GM19193 (cell line): Measurements from ENCODE around the gene RAX2.

Experiments
- POLR2A ChIP-seq: IDR thresholded peaks from 4 replicates; pipeline ENCODE4 v1.6.1; 2011; ENCODE audit not compliant: insufficient read depth, insufficient read length; ENCODE audit errors: extremely low read depth

Gene RAX2

DNA sequence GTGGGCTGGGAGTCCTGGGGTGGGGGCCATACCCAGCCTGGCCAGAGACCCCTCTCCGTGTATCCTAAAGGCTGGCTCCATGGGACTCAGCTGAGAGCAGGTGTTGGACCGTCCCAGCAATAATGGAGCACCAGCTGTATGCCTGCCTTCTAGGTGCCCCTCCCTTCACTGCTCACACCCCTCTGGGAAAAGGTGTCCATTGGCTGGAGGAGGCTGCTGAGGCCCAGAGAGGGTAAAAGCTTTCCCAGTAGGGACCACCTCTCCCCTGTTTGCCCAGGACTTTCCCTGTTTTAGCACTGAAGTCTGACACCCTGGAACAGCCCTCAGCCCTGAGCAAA lies 3.3 kb upstream of the RAX2 start:
- no peak for TF ChIP-seq POLR2A

DNA sequence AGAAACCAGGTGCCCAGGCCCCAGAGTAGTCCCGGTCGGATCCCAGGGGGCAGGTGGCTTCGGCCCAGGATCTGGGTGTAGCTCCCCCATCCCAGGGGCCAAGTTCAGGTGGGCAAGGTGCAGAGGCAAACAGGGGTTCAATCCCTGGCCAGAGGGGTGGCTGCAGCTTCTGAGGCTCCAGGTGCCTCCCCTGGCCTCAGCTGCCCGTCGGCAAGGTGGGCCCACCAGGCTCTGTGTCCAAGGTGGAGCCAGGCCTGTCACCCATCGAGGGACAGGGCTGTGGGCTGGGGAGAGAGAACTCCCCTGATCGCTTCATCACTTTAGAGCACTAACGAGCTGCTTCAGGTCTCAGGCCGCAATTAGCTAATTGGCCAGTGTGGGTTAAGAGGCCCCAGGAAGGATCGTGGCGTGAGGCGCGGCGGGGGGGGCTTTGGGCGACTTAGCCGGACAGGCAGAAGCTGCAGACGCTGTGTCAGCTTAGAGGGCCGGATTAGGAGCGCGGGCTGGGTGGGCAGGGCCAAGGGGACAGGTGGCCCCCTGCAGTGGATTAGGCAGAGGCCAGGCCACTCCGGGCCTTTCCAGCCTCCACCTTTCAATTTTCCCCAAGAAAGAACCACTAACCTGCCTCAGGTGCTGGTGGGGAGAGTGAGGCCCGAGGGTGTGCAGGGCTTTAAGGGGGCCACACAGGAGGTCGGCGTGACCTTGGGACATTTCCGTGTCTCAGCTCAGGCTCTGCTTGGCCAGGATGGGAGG lies 2.8 kb upstream of the RAX2 start:
- no peak for TF ChIP-seq POLR2A

DNA sequence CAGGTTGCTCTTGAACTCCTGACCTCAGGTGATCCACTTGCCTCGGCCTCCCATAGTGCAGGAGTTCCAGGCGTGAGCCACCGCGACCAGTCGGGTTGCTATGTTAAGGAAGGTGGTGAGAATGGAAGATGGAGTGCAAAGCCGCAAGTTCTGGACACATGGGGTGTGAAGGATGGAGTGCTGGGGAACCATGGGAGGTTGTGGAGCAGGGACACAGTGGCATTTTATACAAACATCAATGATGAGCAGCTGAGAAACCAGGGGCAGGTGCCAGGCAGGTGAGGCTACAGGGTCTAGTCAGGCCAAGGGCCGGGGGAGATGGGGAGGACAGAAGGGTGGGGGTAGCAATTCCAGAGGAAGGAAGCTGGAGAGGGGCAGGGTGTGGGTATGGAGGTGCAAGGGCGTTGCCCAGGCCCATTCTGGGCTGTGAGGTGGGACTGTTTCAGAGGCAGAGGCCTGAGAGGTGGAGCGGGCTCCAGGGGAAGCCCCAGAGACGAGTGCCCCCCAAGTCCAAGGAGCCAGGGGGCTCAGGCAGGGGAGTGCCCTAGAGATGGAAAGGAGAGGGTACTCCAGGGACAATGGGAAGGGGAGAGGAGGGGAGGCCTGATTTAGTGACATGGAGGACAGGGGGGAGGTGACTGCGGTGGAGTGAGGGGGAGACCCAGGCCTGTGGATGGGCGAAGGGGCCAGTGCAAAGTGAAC lies 1.9 kb upstream of the RAX2 start:
- no peak for TF ChIP-seq POLR2A

DNA sequence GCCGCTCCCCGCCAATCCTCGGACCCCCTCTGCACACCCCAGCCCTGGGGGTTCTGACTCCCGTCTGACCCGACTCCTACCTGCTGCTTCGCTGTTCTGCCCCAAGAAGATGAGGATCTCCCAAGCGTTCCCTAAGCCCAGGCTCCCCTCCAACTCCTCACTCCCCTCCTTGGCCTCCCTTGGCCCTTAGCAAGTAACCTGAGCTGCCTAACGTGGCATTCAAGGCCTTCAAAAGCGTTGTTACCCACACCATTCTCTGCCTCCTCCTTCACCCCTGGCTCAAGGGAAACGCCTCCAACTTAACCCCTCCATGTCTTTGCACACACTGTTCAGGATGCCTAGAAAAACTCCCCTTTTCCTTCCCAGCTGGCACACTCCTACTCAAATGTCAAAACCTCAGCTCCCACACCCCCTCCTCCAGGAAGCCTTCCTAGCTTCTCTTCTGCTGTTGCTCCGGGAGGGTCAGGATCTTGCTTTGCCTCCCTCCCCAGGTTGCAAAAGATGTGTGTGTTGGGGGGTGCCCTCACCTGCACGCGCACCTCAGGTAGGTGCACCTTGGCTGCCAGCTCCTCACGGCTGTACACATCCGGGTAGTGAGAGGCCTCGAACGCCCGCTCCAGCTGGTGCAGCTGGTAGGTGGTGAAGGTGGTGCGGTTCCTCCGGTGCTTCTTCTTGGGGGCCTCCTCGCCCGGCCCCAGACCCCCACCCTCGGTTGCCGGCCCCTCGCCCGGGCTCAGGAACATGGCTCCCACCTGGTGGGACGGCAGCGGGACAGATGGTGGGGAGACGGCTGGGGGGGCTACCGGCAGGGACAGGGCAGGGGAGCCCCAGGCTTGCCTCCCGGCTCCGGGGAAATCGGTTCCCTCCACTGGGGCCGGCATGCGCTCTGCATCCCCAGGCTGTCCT lies 775 bp downstream of the RAX2 start:
- no peak for TF ChIP-seq POLR2A

DNA sequence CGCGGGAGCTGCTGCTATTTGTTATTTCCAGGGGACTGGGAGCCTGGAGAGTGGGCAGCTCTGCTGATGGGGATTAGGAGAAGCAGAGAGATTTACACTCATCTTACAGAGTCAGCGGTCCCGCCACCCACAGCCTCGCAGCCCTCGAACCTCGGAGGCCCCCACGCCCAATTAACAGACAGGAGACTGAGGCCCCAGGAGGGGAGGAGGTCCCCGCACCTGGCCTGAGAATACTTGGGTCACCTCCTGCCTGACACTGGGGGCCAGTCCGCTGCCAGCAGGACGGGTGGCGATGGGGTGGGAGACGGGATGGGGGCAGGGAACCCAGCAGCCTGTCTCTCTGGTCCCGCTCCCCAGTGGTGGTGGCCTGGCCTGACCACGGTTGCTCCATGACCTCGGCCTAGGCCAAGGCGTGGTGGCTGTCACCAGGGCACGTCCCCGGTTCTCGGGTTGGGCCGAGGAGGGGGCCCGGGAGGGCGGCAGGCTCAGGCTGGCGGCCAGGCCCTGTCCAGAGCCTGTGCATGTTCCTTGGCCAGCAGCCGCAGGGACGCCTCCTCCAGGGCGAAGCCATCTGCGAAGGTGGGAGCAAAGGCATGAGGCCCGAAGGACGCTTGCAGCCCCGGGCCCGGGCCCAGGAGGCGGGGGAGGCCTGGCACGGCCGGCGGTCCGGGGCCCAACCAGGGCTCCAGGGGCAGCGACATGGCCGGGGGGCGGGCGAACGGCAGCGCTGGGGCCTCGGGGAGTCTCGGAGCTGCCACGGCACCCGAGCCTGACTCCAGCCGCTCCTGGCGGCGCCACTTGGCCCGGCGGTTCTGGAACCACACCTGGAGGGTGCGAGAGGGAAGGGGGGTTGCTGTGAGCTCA lies 1.7 kb downstream of the RAX2 start:
- no peak for TF ChIP-seq POLR2A

DNA sequence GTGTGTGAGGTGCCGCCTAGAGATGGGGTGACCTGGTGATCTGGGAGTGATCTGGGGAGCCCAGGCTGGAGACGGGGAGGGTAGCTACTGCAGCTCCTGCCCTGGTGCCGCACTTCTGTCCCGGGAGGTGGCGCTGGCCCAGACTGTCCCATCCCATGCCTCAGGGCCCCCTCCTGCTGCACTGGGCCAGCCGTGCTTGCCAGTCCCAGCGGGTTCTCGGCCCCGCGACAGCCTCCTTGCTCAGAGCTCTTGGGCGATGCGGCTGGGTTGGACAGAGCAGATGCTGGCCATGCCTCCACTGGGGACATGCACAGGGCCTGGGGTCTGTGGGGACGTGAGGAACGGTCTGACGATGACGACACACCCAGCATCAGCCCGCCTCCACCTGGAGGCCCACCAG lies 2.5 kb downstream of the RAX2 start:
- no peak for TF ChIP-seq POLR2A

DNA sequence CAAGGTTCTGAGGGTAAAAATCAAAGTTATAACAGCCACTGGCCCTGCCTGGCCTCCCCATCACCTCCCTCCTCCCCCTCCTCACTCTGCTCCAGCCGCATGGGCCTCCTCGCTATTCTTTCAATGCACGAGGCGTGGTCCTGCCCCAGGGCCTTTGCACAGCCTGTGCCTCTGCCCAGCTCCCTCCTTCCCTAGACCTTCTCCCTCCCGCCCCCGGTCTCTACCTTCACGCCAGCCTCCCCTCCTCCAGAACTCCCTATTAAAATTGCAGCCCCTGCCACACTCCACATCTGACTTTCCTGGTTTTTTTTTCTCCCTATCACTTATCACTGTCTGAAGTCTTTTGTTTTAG lies 3.3 kb downstream of the RAX2 start:
- TF ChIP-seq POLR2A, result no peak

DNA sequence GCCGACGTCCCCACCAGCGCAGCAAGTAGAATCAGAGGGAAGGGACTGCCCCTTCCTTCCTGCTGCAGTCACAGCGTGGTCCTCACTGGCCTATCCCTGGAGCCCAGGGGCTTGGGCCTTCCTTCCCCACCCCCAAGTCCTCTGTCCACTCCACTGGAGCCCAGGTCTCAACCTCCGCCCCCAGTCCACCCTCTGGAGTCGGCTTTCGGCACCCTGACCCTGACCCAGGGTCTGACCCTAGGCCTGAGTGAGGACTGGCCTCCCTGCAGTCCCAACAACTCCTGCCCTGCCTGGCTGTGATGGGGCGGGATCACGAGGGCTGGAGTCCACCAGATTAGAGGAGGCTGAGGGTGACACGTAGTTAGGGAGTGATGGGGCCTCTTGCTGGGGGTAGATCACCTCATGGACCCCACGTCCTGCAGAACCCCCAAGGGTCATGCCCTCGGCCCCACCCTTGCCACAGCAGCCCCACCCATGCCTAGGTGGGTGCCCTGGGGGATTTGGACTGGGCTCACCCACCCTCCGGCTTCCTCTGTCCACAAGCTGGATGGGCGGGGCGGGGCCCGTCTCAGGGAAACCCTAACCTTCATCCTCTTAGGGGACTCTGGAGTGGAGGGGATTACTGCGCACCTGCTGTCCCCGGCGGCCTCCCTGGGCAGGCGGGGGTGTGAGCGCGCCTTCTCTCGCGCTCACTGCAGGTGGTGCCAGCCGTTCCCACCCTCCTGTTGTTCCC lies 3.8 kb downstream of the RAX2 start:
- TF ChIP-seq POLR2A, result no peak

DNA sequence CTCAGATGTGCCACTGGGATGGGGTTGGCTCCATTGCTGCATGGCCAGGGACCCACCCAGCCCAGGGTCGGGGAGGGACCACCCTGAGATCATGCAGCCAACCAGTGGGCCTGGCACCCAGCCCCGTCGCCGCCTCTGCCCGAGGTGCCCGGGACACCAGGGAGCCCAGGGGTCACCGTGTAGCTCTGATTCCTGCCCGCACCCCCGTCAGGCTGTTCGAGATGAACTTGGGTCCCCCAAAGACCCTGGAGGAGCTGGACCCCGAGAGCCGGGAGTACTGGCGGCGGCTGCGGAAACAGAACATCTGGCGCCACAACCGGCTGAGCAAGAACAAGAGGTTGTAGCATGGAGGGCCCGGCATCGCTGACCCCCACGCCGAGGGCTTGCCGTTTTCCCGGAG lies 5.0 kb downstream of the RAX2 start:
- no peak for TF ChIP-seq POLR2A

DNA sequence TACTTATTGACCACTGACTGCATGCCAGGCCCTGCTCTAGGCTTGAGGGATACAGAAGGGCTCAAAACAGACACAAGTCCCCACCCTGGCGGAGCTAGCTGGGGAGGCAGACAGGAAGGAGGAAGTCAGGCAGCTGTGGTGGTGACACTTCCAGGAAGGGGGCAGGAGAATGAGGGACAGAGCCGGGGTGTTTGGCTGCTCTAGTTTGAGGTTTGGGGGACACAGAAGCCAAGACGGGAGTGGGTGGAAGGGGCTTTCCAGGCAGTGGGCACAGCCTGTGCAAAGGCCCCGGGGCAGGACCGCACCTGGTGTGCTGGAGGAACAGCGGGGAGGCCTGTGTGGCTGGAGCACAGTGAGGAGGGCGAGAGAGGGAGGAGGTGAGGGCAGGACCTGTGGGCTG lies 5.5 kb downstream of the RAX2 start:
- TF ChIP-seq POLR2A, result no peak

DNA sequence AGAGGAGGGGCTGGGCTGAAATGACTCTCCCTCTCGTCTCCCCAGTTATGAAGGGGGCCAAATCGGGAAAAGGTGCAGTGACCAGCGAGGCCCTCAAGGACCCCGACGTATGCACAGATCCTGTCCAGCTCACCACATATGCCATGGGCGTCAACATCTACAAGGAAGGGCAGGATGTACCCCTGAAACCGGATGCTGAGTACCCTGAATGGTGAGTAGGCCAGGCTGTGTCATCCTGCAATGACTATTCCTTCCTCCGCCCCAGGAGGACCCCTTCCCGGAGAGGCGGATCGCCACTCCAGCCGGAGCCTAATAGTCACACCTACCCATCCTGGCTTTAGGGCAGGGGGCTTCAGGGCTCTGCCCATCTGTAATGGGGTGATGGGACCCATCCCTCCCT lies 6.9 kb downstream of the RAX2 start:
- no peak for TF ChIP-seq POLR2A

DNA sequence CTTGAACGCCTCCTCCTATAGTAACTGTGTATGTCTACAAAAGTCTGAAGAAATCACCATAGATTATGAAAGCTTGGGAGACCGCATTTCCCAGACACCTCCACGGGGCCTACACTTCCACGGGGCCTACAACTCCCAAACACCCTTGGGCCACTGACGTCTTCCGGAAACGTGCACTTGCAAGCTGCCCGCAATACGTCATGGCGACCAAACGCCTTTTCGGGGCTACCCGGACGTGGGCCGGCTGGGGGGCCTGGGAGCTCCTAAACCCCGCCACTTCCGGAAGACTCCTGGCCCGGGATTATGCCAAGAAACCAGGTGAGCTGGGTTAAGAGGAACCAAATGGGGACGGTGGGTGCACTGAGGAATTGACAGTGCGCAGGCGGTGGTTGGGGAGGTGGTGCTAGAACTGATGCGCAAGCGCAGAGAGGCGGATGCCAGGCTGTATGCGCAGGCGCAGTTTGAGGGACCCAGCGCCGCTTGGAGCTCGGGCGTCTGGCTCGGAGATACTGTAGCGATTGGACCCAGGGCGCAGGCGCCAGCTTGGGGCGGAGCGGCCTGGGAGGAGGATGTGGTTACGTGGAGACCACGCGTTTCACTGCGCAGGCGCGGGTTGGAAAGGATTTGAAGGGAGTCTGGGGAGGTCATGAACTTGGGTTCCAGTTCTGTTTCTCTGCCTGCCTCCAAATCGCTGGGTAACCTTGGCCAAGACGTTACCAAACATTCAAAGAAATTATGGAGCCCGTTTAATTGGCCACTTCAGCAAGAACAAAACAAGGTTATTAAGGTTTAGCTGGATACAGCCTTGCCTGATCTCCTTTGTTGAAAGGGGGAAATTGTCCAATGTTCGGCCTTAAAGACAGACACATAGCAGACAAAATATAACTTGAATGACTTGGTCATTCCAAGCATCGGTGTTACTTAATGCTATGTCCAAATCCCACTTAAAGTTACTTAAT lies 9.2 kb downstream of the RAX2 start, which contains the start of gene MRPL54:
MRPL54 (plus strand) TSS at position 182 of the 959 bp plus-strand sequence; CDS start at position 201, 19 bp downstream.
- TF ChIP-seq POLR2A, result peak; percentile 95

DNA sequence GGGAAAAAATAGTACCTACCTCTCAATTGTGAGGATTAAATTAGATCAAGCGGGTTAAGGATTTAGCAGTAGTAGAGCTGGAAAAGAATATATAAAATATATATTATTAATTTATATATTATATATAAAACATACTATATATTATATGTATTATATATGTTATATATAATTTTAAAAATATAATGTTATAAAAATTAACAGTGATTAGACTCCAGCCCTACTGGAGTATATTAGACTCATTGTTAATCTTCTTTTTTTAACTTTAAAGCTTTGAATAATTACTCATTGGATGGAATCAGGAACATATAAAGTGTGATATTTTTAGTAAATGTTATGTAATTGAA lies 9.9 kb downstream of the RAX2 start:
- TF ChIP-seq POLR2A, result no peak
